ENCODE measurements around the gene SDK2.

SDK2 gene

DNA sequence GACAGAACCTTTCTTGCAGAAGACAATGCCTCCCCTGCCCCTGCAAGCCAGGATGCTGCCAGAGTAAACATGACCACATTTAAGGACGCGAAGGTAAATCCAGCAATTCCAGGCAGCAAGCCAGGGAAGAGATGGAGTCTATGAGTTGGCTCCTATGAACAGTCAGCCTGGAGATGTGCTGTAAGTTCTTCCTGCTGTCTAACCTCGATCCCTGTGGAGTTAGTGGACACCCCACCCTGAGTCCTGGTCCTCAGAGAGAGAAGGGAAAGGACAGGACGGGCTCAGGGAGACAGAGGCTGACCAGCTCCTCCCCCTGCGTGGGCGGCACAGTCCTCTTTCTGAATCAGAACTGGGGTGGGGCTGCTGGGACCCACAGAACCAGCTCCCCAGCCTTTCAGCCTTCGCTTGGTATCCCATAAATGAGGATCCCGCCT, 357.4 kb downstream of the SDK2 start:
- DNase-seq = no peak

GRCh38 chr17:73285916-73286862, 358.1 kb downstream of the SDK2 start:
- DNase-seq = no peak

GRCh38 chr17:73285603-73285908, 358.7 kb downstream of the SDK2 start:
- DNase-seq = no peak

GRCh38 chr17:73284906-73285602, 359.2 kb downstream of the SDK2 start:
- no peak for DNase-seq

Data from activated CD4-positive, alpha-beta T cell treated with anti-CD3 and anti-CD28 coated beads, Interleukin-10, Interleukin-2, amounts not matched to agents 100 ng/mL and 50 ng/mL, durations not matched to agents 16 hours and 8 hours (primary cell).